HepG2 (cell line): ENCODE results near the gene MRPS31. TPM values are rescaled to one million over a fixed set of nuclear protein-coding genes. Genes with fewer than 3 reads are reported as not detected.

Experiments used
- CBX5 ChIP-seq: sonication (generic); formaldehyde crosslinking; IDR thresholded peaks from 2 replicates; pipeline ENCODE4 v1.4.0; 2020; ENCODE audit warnings: missing genetic modification reagents, borderline replicate concordance
- CEBPB ChIP-seq: IDR thresholded peaks from 2 replicates; pipeline ENCODE4 v1.6.1; 2011; ENCODE audit warnings: low read depth, low read length, improper control_type of control experiment, borderline replicate concordance
- CHD4 ChIP-seq: fragments of 200-600 bp; sonication (generic); IDR thresholded peaks from 2 replicates; pipeline ENCODE4 v1.7.0; 2017; ENCODE audit warnings: mild to moderate bottlenecking, low read length, borderline replicate concordance
- DMTF1 ChIP-seq: sonication (generic); formaldehyde crosslinking; IDR thresholded peaks from 2 replicates; pipeline ENCODE4 v1.4.0; 2020; ENCODE audit warnings: mild to moderate bottlenecking, missing genetic modification reagents
- ETV6 ChIP-seq: sonication (generic); formaldehyde crosslinking; conservative IDR thresholded peaks from 2 replicates; pipeline ENCODE4 v1.4.0; 2020; ENCODE audit warnings: missing genetic modification reagents
- HNRNPH1 ChIP-seq: fragments of 200-400 bp; formaldehyde crosslinking; optimal IDR thresholded peaks from 2 replicates; pipeline ENCODE3; 2017; ENCODE audit warnings: mild to moderate bottlenecking, low read depth, low read length
- KDM2A ChIP-seq: sonication (generic); formaldehyde crosslinking; IDR thresholded peaks from 2 replicates; pipeline ENCODE4 v1.4.0; 2020; ENCODE audit warnings: low read depth, missing genetic modification reagents, borderline replicate concordance
- MAFG ChIP-seq: sonication (generic); formaldehyde crosslinking; IDR thresholded peaks from 2 replicates; pipeline ENCODE4 v1.5.1; 2020; ENCODE audit warnings: mild to moderate bottlenecking, missing genetic modification reagents
- SCMH1 ChIP-seq: sonication (generic); formaldehyde crosslinking; IDR thresholded peaks from 2 replicates; pipeline ENCODE4 v1.9.0; 2021; ENCODE audit warnings: missing genetic modification reagents, mild to moderate bottlenecking, borderline replicate concordance
- ZNF160 ChIP-seq: sonication (generic); formaldehyde crosslinking; IDR thresholded peaks from 2 replicates; pipeline ENCODE4 v1.8.0; 2022; ENCODE audit warnings: mild to moderate bottlenecking, inconsistent platforms, missing genetic modification reagents
- ZNF230 ChIP-seq: sonication (generic); formaldehyde crosslinking; IDR thresholded peaks from 2 replicates; pipeline ENCODE4 v1.4.0; 2020; ENCODE audit warnings: mild to moderate bottlenecking, missing genetic modification reagents
- ZNF7 ChIP-seq: IDR thresholded peaks from 2 replicates; pipeline ENCODE4 v1.6.1; 2016; ENCODE audit warnings: missing biosample characterization, missing genetic modification reagents
- ZNF713 ChIP-seq: sonication (generic); formaldehyde crosslinking; IDR thresholded peaks from 2 replicates; pipeline ENCODE4 v1.4.0; 2020; ENCODE audit warnings: mild to moderate bottlenecking, missing genetic modification reagents
- ZNF749 ChIP-seq: sonication (generic); formaldehyde crosslinking; IDR thresholded peaks from 2 replicates; pipeline ENCODE4 v1.8.0; 2022; ENCODE audit warnings: mild to moderate bottlenecking, missing genetic modification reagents, moderate library complexity, borderline replicate concordance
- ZNF83 ChIP-seq: sonication (generic); formaldehyde crosslinking; IDR thresholded peaks from 2 replicates; pipeline ENCODE4 v1.4.0; 2020; ENCODE audit warnings: missing genetic modification reagents, mild to moderate bottlenecking, borderline replicate concordance
- polyA plus RNA-seq, 8 experiments: library from polyadenylated mRNA; depleted of rRNA in 3 of 8; stranded (reverse) in 7 of 8; unstranded in 1 of 8; fragments of >200 nt; fragmentation: Illumina TruSeq in 4 of 8; extraction: Trizol in 4 of 8; gene quantifications; 2 replicates each; pipeline versions ENCODE4 v1.2.1 to v1.2.3, GENCODE V29; 2011 to 2016; ENCODE audit warnings: low read depth in 4 of 8, missing spikeins in 1 of 8, mixed read lengths in 1 of 8; ENCODE audit not compliant: insufficient read depth in 1 of 8
- total RNA-seq, 5 experiments: library from RNA; depleted of rRNA; stranded (reverse); fragments of >200 nt; fragmentation: Illumina TruSeq; extraction: Trizol; gene quantifications; 2 replicates each; pipeline ENCODE4 v1.2.3, GENCODE V29; 2016; ENCODE audit warnings: low read depth in 1 of 5
- TF ChIP-seq, protein P1 (sequence below): sonication (generic); formaldehyde crosslinking; IDR thresholded peaks from 2 replicates; pipeline ENCODE4 v1.5.0; 2020; ENCODE audit warnings: mild to moderate bottlenecking, missing genetic modification reagents, borderline replicate concordance
- TF ChIP-seq, protein P2 (sequence below): sonication (generic); formaldehyde crosslinking; IDR thresholded peaks from 2 replicates; pipeline ENCODE4 v1.4.0; 2020; ENCODE audit warnings: missing genetic modification reagents, borderline replicate concordance
- TF ChIP-seq, protein P3 (sequence below): sonication (generic); formaldehyde crosslinking; IDR thresholded peaks from 2 replicates; pipeline ENCODE4 v1.8.1; 2023; ENCODE audit warnings: missing genetic modification reagents, inconsistent platforms, borderline replicate concordance

Gene MRPS31
- total and polyA plus RNA-seq, 2 of the 13 experiments (the other 11 are each of a cell fraction or from before 2014, with no cell fraction given) = 23.7 to 34.1 TPM

DNA sequence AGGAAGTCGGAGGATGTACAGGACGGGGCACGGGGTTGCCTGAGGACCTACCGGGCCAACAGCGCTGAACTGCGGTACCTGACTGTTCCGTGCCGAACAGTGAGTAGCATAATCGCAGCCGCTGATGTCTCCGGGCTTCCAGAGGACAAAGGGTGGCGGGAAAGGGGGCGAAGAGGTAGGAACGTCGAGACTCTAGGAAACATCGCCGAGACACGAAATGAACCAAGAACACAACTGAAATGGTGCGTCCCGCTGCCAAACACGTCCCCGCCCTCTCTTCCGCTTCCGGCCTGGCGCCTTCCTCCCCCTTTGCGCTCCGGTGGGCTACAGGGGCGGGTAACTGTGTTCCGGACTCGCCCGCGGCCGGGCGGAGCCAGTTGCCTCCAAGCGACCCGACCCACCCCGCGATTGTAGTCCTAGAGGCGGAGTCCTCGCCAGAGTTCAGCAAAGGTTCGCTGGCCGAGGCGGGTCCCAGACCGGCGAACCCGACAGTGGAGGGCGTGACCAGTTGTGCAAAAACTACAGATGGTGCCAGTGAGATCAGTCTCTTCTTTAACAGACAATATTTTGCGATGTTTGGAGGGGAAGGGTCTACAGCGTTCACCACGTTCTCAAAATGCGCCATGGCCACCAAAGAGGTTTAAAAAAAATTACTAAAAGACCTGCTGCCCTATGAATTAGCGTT lies at the start of gene MRPS31 (continued):
- TF ChIP-seq, protein P1, sequence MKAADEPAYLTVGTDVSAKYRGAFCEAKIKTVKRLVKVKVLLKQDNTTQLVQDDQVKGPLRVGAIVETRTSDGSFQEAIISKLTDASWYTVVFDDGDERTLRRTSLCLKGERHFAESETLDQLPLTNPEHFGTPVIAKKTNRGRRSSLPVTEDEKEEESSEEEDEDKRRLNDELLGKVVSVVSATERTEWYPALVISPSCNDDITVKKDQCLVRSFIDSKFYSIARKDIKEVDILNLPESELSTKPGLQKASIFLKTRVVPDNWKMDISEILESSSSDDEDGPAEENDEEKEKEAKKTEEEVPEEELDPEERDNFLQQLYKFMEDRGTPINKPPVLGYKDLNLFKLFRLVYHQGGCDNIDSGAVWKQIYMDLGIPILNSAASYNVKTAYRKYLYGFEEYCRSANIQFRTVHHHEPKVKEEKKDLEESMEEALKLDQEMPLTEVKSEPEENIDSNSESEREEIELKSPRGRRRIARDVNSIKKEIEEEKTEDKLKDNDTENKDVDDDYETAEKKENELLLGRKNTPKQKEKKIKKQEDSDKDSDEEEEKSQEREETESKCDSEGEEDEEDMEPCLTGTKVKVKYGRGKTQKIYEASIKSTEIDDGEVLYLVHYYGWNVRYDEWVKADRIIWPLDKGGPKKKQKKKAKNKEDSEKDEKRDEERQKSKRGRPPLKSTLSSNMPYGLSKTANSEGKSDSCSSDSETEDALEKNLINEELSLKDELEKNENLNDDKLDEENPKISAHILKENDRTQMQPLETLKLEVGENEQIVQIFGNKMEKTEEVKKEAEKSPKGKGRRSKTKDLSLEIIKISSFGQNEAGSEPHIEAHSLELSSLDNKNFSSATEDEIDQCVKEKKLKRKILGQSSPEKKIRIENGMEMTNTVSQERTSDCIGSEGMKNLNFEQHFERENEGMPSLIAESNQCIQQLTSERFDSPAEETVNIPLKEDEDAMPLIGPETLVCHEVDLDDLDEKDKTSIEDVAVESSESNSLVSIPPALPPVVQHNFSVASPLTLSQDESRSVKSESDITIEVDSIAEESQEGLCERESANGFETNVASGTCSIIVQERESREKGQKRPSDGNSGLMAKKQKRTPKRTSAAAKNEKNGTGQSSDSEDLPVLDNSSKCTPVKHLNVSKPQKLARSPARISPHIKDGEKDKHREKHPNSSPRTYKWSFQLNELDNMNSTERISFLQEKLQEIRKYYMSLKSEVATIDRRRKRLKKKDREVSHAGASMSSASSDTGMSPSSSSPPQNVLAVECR (CRISPR knock-in tag) = peak; percentile 94
- TF ChIP-seq, protein P2, sequence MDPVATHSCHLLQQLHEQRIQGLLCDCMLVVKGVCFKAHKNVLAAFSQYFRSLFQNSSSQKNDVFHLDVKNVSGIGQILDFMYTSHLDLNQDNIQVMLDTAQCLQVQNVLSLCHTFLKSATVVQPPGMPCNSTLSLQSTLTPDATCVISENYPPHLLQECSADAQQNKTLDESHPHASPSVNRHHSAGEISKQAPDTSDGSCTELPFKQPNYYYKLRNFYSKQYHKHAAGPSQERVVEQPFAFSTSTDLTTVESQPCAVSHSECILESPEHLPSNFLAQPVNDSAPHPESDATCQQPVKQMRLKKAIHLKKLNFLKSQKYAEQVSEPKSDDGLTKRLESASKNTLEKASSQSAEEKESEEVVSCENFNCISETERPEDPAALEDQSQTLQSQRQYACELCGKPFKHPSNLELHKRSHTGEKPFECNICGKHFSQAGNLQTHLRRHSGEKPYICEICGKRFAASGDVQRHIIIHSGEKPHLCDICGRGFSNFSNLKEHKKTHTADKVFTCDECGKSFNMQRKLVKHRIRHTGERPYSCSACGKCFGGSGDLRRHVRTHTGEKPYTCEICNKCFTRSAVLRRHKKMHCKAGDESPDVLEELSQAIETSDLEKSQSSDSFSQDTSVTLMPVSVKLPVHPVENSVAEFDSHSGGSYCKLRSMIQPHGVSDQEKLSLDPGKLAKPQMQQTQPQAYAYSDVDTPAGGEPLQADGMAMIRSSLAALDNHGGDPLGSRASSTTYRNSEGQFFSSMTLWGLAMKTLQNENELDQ (CRISPR knock-in tag) = peak; percentile 83; the same call in 1 of the 2 replicates
- TF ChIP-seq, protein P3, sequence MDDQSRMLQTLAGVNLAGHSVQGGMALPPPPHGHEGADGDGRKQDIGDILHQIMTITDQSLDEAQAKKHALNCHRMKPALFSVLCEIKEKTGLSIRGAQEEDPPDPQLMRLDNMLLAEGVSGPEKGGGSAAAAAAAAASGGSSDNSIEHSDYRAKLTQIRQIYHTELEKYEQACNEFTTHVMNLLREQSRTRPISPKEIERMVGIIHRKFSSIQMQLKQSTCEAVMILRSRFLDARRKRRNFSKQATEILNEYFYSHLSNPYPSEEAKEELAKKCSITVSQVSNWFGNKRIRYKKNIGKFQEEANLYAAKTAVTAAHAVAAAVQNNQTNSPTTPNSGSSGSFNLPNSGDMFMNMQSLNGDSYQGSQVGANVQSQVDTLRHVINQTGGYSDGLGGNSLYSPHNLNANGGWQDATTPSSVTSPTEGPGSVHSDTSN (CRISPR knock-in tag) = no peak
- TF ChIP-seq KDM2A (CRISPR knock-in tag) (peak; percentile 98), CHD4 (no peak), HNRNPH1 (peak; percentile 63), ETV6 (CRISPR knock-in tag) (peak; percentile 92; the same call in 1 of the 2 replicates), ZNF713 (CRISPR knock-in tag) (0 out of 2 replicates have a peak, but pooled peaks have one; percentile 56), ZNF7 (CRISPR knock-in tag) (peak; percentile 14; the same call in 1 of the 2 replicates), CEBPB (peak; percentile 44; the same call in 1 of the 2 replicates), MAFG (CRISPR knock-in tag) (no peak), ZNF83 (CRISPR knock-in tag) (no peak), ZNF230 (CRISPR knock-in tag) (peak; percentile 73; the same call in 1 of the 2 replicates), CBX5 (CRISPR knock-in tag) (peak; percentile 99), ZNF160 (CRISPR knock-in tag) (peak; percentile 89), SCMH1 (no peak), DMTF1 (CRISPR knock-in tag) (no peak), ZNF749 (CRISPR knock-in tag) (no peak; the same call in 1 of the 2 replicates)
